H1 (cell line): ENCODE results near the gene CLDN8. TPM values are rescaled to one million over a fixed set of nuclear protein-coding genes. Genes with fewer than 3 reads are reported as not detected.

Experiments used
- CTCF ChIA-PET: fragments of 300-600 bp; sonication (Branson Sonifier 250); formaldehyde crosslinking; loops from one replicate; lab custom pipeline; 2021; ENCODE audit not compliant: partially characterized antibody; lab: Charles Lee
- POLR2A ChIA-PET: fragments of 300-600 bp; sonication (Branson Sonifier 250); formaldehyde crosslinking; loops from one replicate; lab custom pipeline; 2021; ENCODE audit warnings: inconsistent platforms; ENCODE audit not compliant: partially characterized antibody; lab: Charles Lee
- DNase-seq, 2 experiments: peaks; one replicate each; pipeline versions ENCODE4 v3.0.0 to v3.0.0-alpha.2; 2010 to 2022; ENCODE audit warnings: low spot score in 2 of 2, low read depth in 1 of 2, mixed read lengths in 1 of 2
- FAIRE-seq: peaks from 2 replicates; lab custom pipeline; 2011; peaks lifted over from hg19 to GRCh38; lab: Jason Lieb, UNC
- H2AFZ ChIP-seq: 2 replicates; pipeline ENCODE4 v1.8.1; 2012; ENCODE audit warnings: low read length, inconsistent platforms
- H2AK5ac ChIP-seq: 2 replicates; pipeline ENCODE4 v1.6.1; 2013; ENCODE audit warnings: low read depth, low read length
- H2BK120ac ChIP-seq: replicated peaks from 2 replicates; pipeline ENCODE3; 2013; ENCODE audit warnings: low read depth, low read length, inconsistent platforms
- H2BK12ac ChIP-seq: 2 replicates; pipeline ENCODE4 v1.6.1; 2013; ENCODE audit warnings: low read depth, low read length
- H2BK15ac ChIP-seq: 2 replicates; pipeline ENCODE4 v1.6.1; 2013; ENCODE audit warnings: low read length
- H2BK20ac ChIP-seq: 2 replicates; pipeline ENCODE4 v1.6.1; 2013; ENCODE audit warnings: low read length
- H2BK5ac ChIP-seq: 2 replicates; pipeline ENCODE4 v1.6.1; 2013; ENCODE audit warnings: low read depth, low read length
- H3K14ac ChIP-seq: 2 replicates; pipeline ENCODE4 v1.6.1; 2013; ENCODE audit warnings: inconsistent platforms; ENCODE audit not compliant: insufficient read length
- H3K18ac ChIP-seq: 2 replicates; pipeline ENCODE4 v1.6.1; 2013; ENCODE audit warnings: low read length; ENCODE audit errors: extremely low read depth
- H3K23ac ChIP-seq: 2 replicates; pipeline ENCODE4 v1.6.1; 2013; ENCODE audit warnings: inconsistent platforms; ENCODE audit not compliant: insufficient read length
- H3K23me2 ChIP-seq: 2 replicates; pipeline ENCODE4 v1.6.1; 2013; ENCODE audit warnings: low read depth, low read length
- H3K27ac ChIP-seq: 2 replicates; pipeline ENCODE4 v1.6.1; 2011; ENCODE audit warnings: low read depth, low read length, inconsistent platforms
- H3K27me3 ChIP-seq, 4 experiments: replicated peaks in 1 of 4; 1 replicate in 1 of 4; 2 replicates in 3 of 4; pipeline versions ENCODE4 v1.6.1 to v1.8.1; 2011 to 2013; ENCODE audit warnings: low read length in 3 of 4, mild to moderate bottlenecking in 3 of 4, inconsistent platforms in 2 of 4, mixed read lengths in 2 of 4, moderate library complexity in 1 of 4; ENCODE audit not compliant: control insufficient read depth in 3 of 4, insufficient read depth in 3 of 4; ENCODE audit errors: extremely low read depth in 1 of 4
- H3K36me3 ChIP-seq, 4 experiments: 2 replicates each; pipeline versions ENCODE4 v1.6.1 to v1.8.1; 2011 to 2013; ENCODE audit warnings: mild to moderate bottlenecking in 4 of 4, low read length in 3 of 4, moderate library complexity in 2 of 4, control low read depth in 1 of 4, inconsistent platforms in 1 of 4; ENCODE audit not compliant: insufficient read depth in 4 of 4, control insufficient read depth in 2 of 4
- H3K4ac ChIP-seq: replicated peaks from 2 replicates; pipeline ENCODE3; 2013; ENCODE audit warnings: low read length, low read depth, mixed read lengths, inconsistent platforms; ENCODE audit not compliant: insufficient read length
- H3K4me1 ChIP-seq, 4 experiments: replicated peaks in 1 of 4; 1 replicate in 1 of 4; 2 replicates in 3 of 4; pipeline versions ENCODE4 v1.6.1 to v1.8.1; 2011 to 2013; ENCODE audit warnings: low read length in 3 of 4, inconsistent platforms in 2 of 4, mixed read lengths in 1 of 4; ENCODE audit not compliant: insufficient read depth in 4 of 4, control insufficient read depth in 3 of 4
- H3K4me2 ChIP-seq, 2 experiments: 2 replicates each; pipeline versions ENCODE4 v1.6.1 to v1.8.1; 2011 to 2013; ENCODE audit warnings: low read depth in 2 of 2, low read length in 2 of 2, control low read depth in 1 of 2, inconsistent platforms in 1 of 2, mild to moderate bottlenecking in 1 of 2; ENCODE audit not compliant: insufficient read depth in 1 of 2
- H3K4me3 ChIP-seq, 4 experiments: fragments of 200-600, 300-600 bp in 1 of 4; sonication (generic), shearing (Covaris generic), sonication (Bioruptor Twin) in 1 of 4; 2 replicates each; pipeline versions ENCODE4 v1.5.1 to v1.8.1; 2011 to 2016; ENCODE audit warnings: low read length in 4 of 4, low read depth in 3 of 4, control low read depth in 2 of 4, inconsistent platforms in 2 of 4, mild to moderate bottlenecking in 2 of 4, mixed read lengths in 1 of 4, moderate library complexity in 1 of 4; ENCODE audit not compliant: insufficient read depth in 2 of 4; ENCODE audit errors: extremely low read depth in 1 of 4
- H3K56ac ChIP-seq: replicated peaks from 2 replicates; pipeline ENCODE3; 2013; ENCODE audit warnings: low read depth, mild to moderate bottlenecking, mixed read lengths, low read length, inconsistent platforms; ENCODE audit not compliant: insufficient read length
- H3K79me1 ChIP-seq: 2 replicates; pipeline ENCODE4 v1.6.1; 2013; ENCODE audit warnings: low read depth, low read length, control low read depth
- H3K79me2 ChIP-seq, 2 experiments: 2 replicates each; pipeline versions ENCODE4 v1.6.1 to v1.8.1; 2012 to 2013; ENCODE audit warnings: low read length in 2 of 2, mild to moderate bottlenecking in 2 of 2, inconsistent platforms in 1 of 2; ENCODE audit not compliant: insufficient read depth in 2 of 2, control insufficient read depth in 1 of 2
- H3K9ac ChIP-seq, 4 experiments: replicated peaks in 1 of 4; 1 replicate in 1 of 4; 2 replicates in 3 of 4; pipeline versions ENCODE4 v1.6.1 to v1.8.1; 2011 to 2013; ENCODE audit warnings: low read depth in 3 of 4, low read length in 3 of 4, control low read depth in 2 of 4, mild to moderate bottlenecking in 2 of 4, moderate library complexity in 2 of 4, inconsistent platforms in 1 of 4; ENCODE audit errors: extremely low read depth in 1 of 4
- H3K9me3 ChIP-seq, 2 experiments: 2 replicates each; pipeline versions ENCODE4 v1.6.1 to v1.8.1; 2012 to 2013; ENCODE audit warnings: mild to moderate bottlenecking in 2 of 2, moderate library complexity in 2 of 2, control low read depth in 1 of 2, inconsistent platforms in 1 of 2, low read depth in 1 of 2, low read length in 1 of 2, mixed read lengths in 1 of 2; ENCODE audit not compliant: insufficient read depth in 2 of 2
- H4K20me1 ChIP-seq, 2 experiments: replicated peaks in 1 of 2; 2 replicates each; pipeline versions ENCODE3 to v1.8.1; 2011 to 2013; ENCODE audit warnings: inconsistent platforms in 2 of 2, low read length in 2 of 2, mild to moderate bottlenecking in 1 of 2; ENCODE audit not compliant: insufficient read depth in 2 of 2, control insufficient read depth in 1 of 2
- H4K5ac ChIP-seq: 2 replicates; pipeline ENCODE4 v1.6.1; 2013; ENCODE audit warnings: low read length, low read depth, mixed read lengths, inconsistent platforms; ENCODE audit not compliant: insufficient read length
- H4K8ac ChIP-seq: 2 replicates; pipeline ENCODE4 v1.8.0; 2013; ENCODE audit warnings: mild to moderate bottlenecking, moderate library complexity, low read length, inconsistent platforms; ENCODE audit not compliant: insufficient read depth; ENCODE audit errors: extremely low read depth
- H4K91ac ChIP-seq: replicated peaks from 2 replicates; pipeline ENCODE3; 2013; ENCODE audit warnings: low read length, mixed read lengths, inconsistent platforms; ENCODE audit not compliant: insufficient read length
- ATF2 ChIP-seq: IDR thresholded peaks from 2 replicates; pipeline ENCODE4 v1.6.1; 2012; ENCODE audit warnings: low read length, inconsistent platforms
- WGBS, 2 experiments: shearing (Covaris generic) in 1 of 2; methylation state at CpG; one replicate each; pipeline versions ENCODE4 v1.1.6 to v1.1.7; 2013 to 2015; ENCODE audit warnings: low lambda C conversion rate in 2 of 2, mixed read lengths in 2 of 2, inconsistent platforms in 1 of 2, low coverage in 1 of 2, missing lambda C conversion rate in 1 of 2; ENCODE audit not compliant: insufficient replicate concordance in 2 of 2, insufficient coverage in 1 of 2, insufficient read length in 1 of 2; ENCODE audit errors: extremely low coverage in 1 of 2, missing lambda C conversion rate in 1 of 2; 5-methylcytosine and 5-hydroxymethylcytosine counted together
- polyA plus RNA-seq, 7 experiments: library from polyadenylated mRNA; depleted of rRNA in 3 of 7; stranded (reverse) in 5 of 7; unstranded in 2 of 7; fragments of >200 nt in 5 of 7; fragments of 200-250 nt in 2 of 7; gene quantifications; 1 replicate in 5 of 7; 2 replicates in 1 of 7; 4 replicates in 1 of 7; pipeline versions ENCODE4 v1.2.1 to v1.2.3, GENCODE V29; 2011 to 2013; ENCODE audit warnings: missing spikeins in 2 of 7, mixed read lengths in 2 of 7
- total RNA-seq: library from RNA; stranded (reverse); fragmentation: NEBNext Ultra II Directional; extraction: Animal tissue kit (Norgen Biotek cat#: 25700); gene quantifications from 2 replicates; pipeline ENCODE4 v1.2.1, GENCODE V29; 2021

Gene CLDN8
- total and polyA plus RNA-seq, 2 of the 8 experiments (the other 6 are each of a cell fraction or from before 2014, with no cell fraction given): not detected

- no peaks in the 10 kb centered on the region for H3K4me1 ChIP-seq
- H2BK120ac ChIP-seq: no peak overlapping the region
- no peak overlapping the region for H4K8ac ChIP-seq
- no peaks in the 10 kb centered on the region for H3K36me3 ChIP-seq
- no peak overlapping the region for H3K4me3 ChIP-seq
- H2BK20ac ChIP-seq: no peak overlapping the region
- no peak for TF ChIP-seq ATF2
- FAIRE-seq (no peak), DNase-seq (no peak)
- H3K4me2 ChIP-seq: no peak overlapping the region
- H3K9me3 ChIP-seq: no peaks in the 10 kb centered on the region
- no peaks in the 10 kb centered on the region for H3K79me1 ChIP-seq
- H4K20me1 ChIP-seq: no peaks in the 10 kb centered on the region
- no peak overlapping the region for H3K18ac ChIP-seq
- H3K23ac ChIP-seq: no peak overlapping the region
- H2BK12ac ChIP-seq: no peak overlapping the region
- WGBS, 2 experiments: 87% methylated on average over 1 of the region's 1 CpG; no CpG with 5 or more reads in 1 of the 2 experiments
- no peak overlapping the region for H3K14ac ChIP-seq
- ChIA-PET CTCF (interaction anchor here (0.6 kb wide), 1 partner anchor 890 kb away, joined by 3 read pairs; no protein-coding TSS in a partner anchor), POLR2A (no interaction called here)
- H2BK5ac ChIP-seq: no peak overlapping the region
- H3K56ac ChIP-seq: no peak overlapping the region
- no peaks in the 10 kb centered on the region for H3K79me2 ChIP-seq
- no peak overlapping the region for H2AK5ac ChIP-seq
- no peak overlapping the region for H4K91ac ChIP-seq
- H4K5ac ChIP-seq: no peak overlapping the region
- no peaks in the 10 kb centered on the region for H3K23me2 ChIP-seq
- H3K27me3 ChIP-seq: no peaks in the 10 kb centered on the region
- H3K9ac ChIP-seq: no peak overlapping the region
- H2BK15ac ChIP-seq: no peak overlapping the region
- no peak overlapping the region for H2AFZ ChIP-seq
- H3K4ac ChIP-seq: no peak overlapping the region
- no peak overlapping the region for H3K27ac ChIP-seq
These were observed 4.8 kb downstream of the CLDN8 start for GRCh38 chr21:30211071-30211470.
